Measurements from ENCODE around the gene C6orf132. TPM values are rescaled to one million over a fixed set of nuclear protein-coding genes. Genes with fewer than 3 reads are reported as not detected.

C6orf132 gene
- total and polyA plus RNA-seq, 9 of the 15 experiments (the other 6 are each of a cell fraction or from before 2014, with no cell fraction given), result 0.06 to 0.35 (median 0.14) TPM

DNA sequence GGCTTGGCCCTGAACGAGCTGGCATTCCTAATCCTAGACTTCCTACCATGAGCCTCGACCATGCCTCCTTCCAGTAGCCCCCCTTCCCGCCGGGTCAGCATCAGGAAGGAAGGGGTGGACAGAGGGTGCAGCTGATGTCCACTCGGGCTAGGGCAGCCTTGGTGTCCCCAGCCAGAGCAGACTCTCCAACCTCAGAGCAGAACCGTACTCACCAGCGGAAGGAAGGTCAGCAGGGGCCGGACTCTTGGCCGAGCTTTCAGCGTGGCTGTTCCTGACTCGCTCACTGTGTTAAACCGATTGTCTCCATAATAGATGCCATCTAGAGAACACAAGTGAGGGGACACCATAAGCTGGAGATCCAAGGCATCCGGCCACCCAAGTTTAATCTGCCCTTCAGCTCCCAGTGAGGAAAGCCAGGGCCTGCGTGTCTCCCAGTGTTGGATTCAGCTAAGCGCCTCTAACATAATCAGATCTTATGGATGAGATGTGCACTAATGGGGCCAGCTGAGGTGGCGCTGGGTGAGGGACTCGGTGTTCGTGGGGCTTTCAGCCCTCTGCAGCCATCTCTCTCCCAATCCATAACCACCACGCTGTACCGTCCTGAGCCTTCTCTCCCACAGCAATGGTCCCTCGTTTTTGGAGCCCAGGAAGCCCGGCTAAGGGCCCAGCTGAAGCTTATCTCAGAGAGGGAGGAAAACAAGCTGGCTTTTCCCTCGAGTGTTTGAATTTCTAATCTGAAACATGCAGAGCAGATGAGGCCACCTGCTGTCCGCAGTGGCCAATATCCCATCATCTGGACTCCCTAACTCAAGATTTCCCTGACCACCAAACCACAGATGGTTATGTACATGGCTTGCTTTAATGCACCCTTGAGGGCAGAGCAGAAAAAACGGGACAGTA, 13.7 kb downstream of the C6orf132 start (continued):
- TF ChIP-seq ZNF584 (CRISPR knock-in tag; IDR thresholded peaks at IDR 0.05; ENCODE audit: low read depth) (no peak), CTCFL (IDR thresholded peaks at IDR 0.05; ENCODE audit: borderline replicate concordance, insufficient read depth, low read depth, low read length, poor library complexity, severe bottlenecking) (no peak), MTA2 (IDR thresholded peaks at IDR 0.05; ENCODE audit: low read depth) (peak; percentile 74), CXXC5 (CRISPR knock-in tag; IDR thresholded peaks at IDR 0.05) (no peak; the same call in 1 of the 2 replicates)

- FAIRE-seq, result no peak
- Histone ChIP-seq H3K79me2 (ENCODE audit: control insufficient read depth, insufficient read depth, low read length) (no peaks in the 10 kb centered on the region), H3K9me3 (replicated peaks; ENCODE audit: control insufficient read depth, insufficient read depth, low read depth, low read length) (no peaks in the 10 kb centered on the region), H3K36me3 (ENCODE audit: control insufficient read depth, insufficient read depth, low read length) (no peaks in the 10 kb centered on the region), H3K9ac (ENCODE audit: insufficient read depth in 1 of 2, low read depth in 2 of 2, low read length in 2 of 2) (peak overlapping the region in 1 of 2 experiments; percentile 74; a peak in 2 of 4 replicates), H3K27me3 (ENCODE audit: control insufficient read depth in 2 of 2, insufficient read depth in 2 of 2, low read length in 2 of 2) (peaks cover 0 to 6% of the 10 kb centered on the region in 2 experiments; a peak in 1 of 5 replicates), H3K27ac (ENCODE audit: extremely low read depth, low read depth, low read length) (no peak overlapping the region), H3K4me1 (replicated peaks in 1 of 2; ENCODE audit: control insufficient read depth in 2 of 2, insufficient read depth in 2 of 2, low read length in 2 of 2) (peaks cover 12 to 24% of the 10 kb centered on the region in 2 experiments; a peak in 4 of 5 replicates), H3K9me1 (ENCODE audit: control insufficient read depth, insufficient read depth, low read length) (no peaks in the 10 kb centered on the region), H3K4me2 (ENCODE audit: insufficient read depth, low read length) (no peak overlapping the region), H4K20me1 (replicated peaks; ENCODE audit: control insufficient read depth, insufficient read depth, low read length) (no peaks in the 10 kb centered on the region; the same call in 1 of the 2 replicates), H3K4me3 (no peak overlapping the region), H2AFZ (ENCODE audit: low read depth, low read length) (peak overlapping the region; percentile 25; the same call in 1 of the 2 replicates)
- no TSS peak for BruUV-seq (replicated peaks)
- peak in 1 of 4 experiments; percentile 31 for DNase-seq (ENCODE audit: extremely low read depth in 1 of 4, low spot score in 3 of 4)
- no peak for ATAC-seq
- intact Hi-C loops (cut with micrococcal nuclease) (no loop called here), in situ Hi-C loops (cut with MboI) (no loop called here)
- 20% methylated on average over 3 of the region's 3 CpGs for WGBS (ENCODE audit: insufficient coverage, low coverage, missing lambda C conversion rate)
- 0 out of 2 replicates have a peak, but pooled peaks have one; percentile 24 for TF ChIP-seq TFAP4 (CRISPR knock-in tag; IDR thresholded peaks at IDR 0.05; ENCODE audit: borderline replicate concordance)
- TF ChIP-seq ZBTB7A (IDR thresholded peaks at IDR 0.05; ENCODE audit: borderline replicate concordance, control insufficient read depth, low read depth, low read length), result peak; percentile 48; the same call in 1 of the 2 replicates
- TF ChIP-seq EWSR1 (IDR thresholded peaks at IDR 0.05; ENCODE audit: borderline replicate concordance, low read depth, partially characterized antibody), result no peak
- no peak for TF ChIP-seq BCL6 (CRISPR knock-in tag; IDR thresholded peaks at IDR 0.05)
- no peak for TF ChIP-seq E2F6 (IDR thresholded peaks at IDR 0.05; ENCODE audit: borderline replicate concordance in 1 of 2, extremely low read depth in 1 of 2, insufficient read depth in 1 of 2, insufficient read length in 1 of 2, low read depth in 1 of 2, low read length in 1 of 2, poor library complexity in 1 of 2, severe bottlenecking in 1 of 2)
- ChIA-PET POLR2A (interaction anchor here (1.5 kb wide), 1 partner anchor 12 kb away, joined by 3 read pairs; no protein-coding TSS in a partner anchor), CTCF (ENCODE audit: low intra/inter-chr PET ratio) (no interaction called here)
Measured at GRCh38 chr6:42125663-42126062, 16.8 kb downstream of the C6orf132 start.

Measured in K562 (cell line).